ENCODE measurements around the gene KCNT1.

The KCNT1 gene

GRCh38 chr9:135728436-135729110 is 26.6 kb downstream of the KCNT1 start:
- Histone ChIP-seq H3K4me1 (ENCODE audit: insufficient read depth, low read length) (no peaks in the 10 kb centered on the region), H3K27ac (ENCODE audit: low read depth, low read length) (no peak overlapping the region), H3K27me3 (ENCODE audit: control insufficient read depth in 1 of 2, insufficient read depth in 2 of 2, low read length in 2 of 2) (peaks cover 0 to 14% of the 10 kb centered on the region in 2 donors), H3K9ac (ENCODE audit: low read length) (no peak overlapping the region), H3K4me3 (ENCODE audit: low read depth in 1 of 2, low read length in 2 of 2) (no peak overlapping the region), H3K36me3 (ENCODE audit: insufficient read depth, low read length) (no peaks in the 10 kb centered on the region), H3K9me3 (ENCODE audit: low read length) (no peaks in the 10 kb centered on the region)

- H3K4me3 ChIP-seq (ENCODE audit: low read depth in 1 of 2, low read length in 2 of 2) = no peak overlapping the region
- H3K27ac ChIP-seq (ENCODE audit: low read depth, low read length) = no peak overlapping the region
- H3K9me3 ChIP-seq (ENCODE audit: low read length) = no peaks in the 10 kb centered on the region
- H3K4me1 ChIP-seq (ENCODE audit: insufficient read depth, low read length) = no peaks in the 10 kb centered on the region
- peaks cover 0 to 22% of the 10 kb centered on the region in 2 donors for H3K27me3 ChIP-seq (ENCODE audit: control insufficient read depth in 1 of 2, insufficient read depth in 2 of 2, low read length in 2 of 2)
- no peak overlapping the region for H3K9ac ChIP-seq (ENCODE audit: low read length)
- H3K36me3 ChIP-seq (ENCODE audit: insufficient read depth, low read length) = no peaks in the 10 kb centered on the region
These were observed 27.5 kb downstream of the KCNT1 start for GRCh38 chr9:135729480-135729879.

- Histone ChIP-seq H3K36me3 (ENCODE audit: insufficient read depth, low read length) (no peaks in the 10 kb centered on the region), H3K27me3 (ENCODE audit: control insufficient read depth in 1 of 2, insufficient read depth in 2 of 2, low read length in 2 of 2) (peaks cover 0 to 30% of the 10 kb centered on the region in 2 donors), H3K9me3 (ENCODE audit: low read length) (no peaks in the 10 kb centered on the region), H3K9ac (ENCODE audit: low read length) (no peak overlapping the region), H3K4me3 (ENCODE audit: low read depth in 1 of 2, low read length in 2 of 2) (no peak overlapping the region), H3K4me1 (ENCODE audit: insufficient read depth, low read length) (no peaks in the 10 kb centered on the region), H3K27ac (ENCODE audit: low read depth, low read length) (no peak overlapping the region)
These were observed 29.5 kb downstream of the KCNT1 start for GRCh38 chr9:135731454-135731853.

GRCh38 chr9:135732569-135733257 is 30.7 kb downstream of the KCNT1 start:
- Histone ChIP-seq H3K4me3 (ENCODE audit: low read depth in 1 of 2, low read length in 2 of 2) (no peak overlapping the region), H3K9ac (ENCODE audit: low read length) (no peak overlapping the region), H3K4me1 (ENCODE audit: insufficient read depth, low read length) (no peaks in the 10 kb centered on the region), H3K36me3 (ENCODE audit: insufficient read depth, low read length) (no peaks in the 10 kb centered on the region), H3K27me3 (ENCODE audit: control insufficient read depth in 1 of 2, insufficient read depth in 2 of 2, low read length in 2 of 2) (peaks cover 0 to 32% of the 10 kb centered on the region in 2 donors), H3K27ac (ENCODE audit: low read depth, low read length) (no peak overlapping the region), H3K9me3 (ENCODE audit: low read length) (no peaks in the 10 kb centered on the region)

GRCh38 chr9:135734616-135735144 is 32.7 kb downstream of the KCNT1 start:
- H3K27ac ChIP-seq (ENCODE audit: low read depth, low read length) = no peak overlapping the region
- no peaks in the 10 kb centered on the region for H3K36me3 ChIP-seq (ENCODE audit: insufficient read depth, low read length)
- no peak overlapping the region for H3K9ac ChIP-seq (ENCODE audit: low read length)
- H3K27me3 ChIP-seq (ENCODE audit: control insufficient read depth in 1 of 2, insufficient read depth in 2 of 2, low read length in 2 of 2) = peaks cover 0 to 43% of the 10 kb centered on the region in 2 donors
- H3K4me3 ChIP-seq (ENCODE audit: low read depth in 1 of 2, low read length in 2 of 2) = no peak overlapping the region
- H3K4me1 ChIP-seq (ENCODE audit: insufficient read depth, low read length) = no peaks in the 10 kb centered on the region
- no peaks in the 10 kb centered on the region for H3K9me3 ChIP-seq (ENCODE audit: low read length)

GRCh38 chr9:135736272-135736978 is 34.4 kb downstream of the KCNT1 start:
- H3K27ac ChIP-seq (ENCODE audit: low read depth, low read length) = no peak overlapping the region
- no peak overlapping the region for H3K4me3 ChIP-seq (ENCODE audit: low read depth in 1 of 2, low read length in 2 of 2)
- no peaks in the 10 kb centered on the region for H3K9me3 ChIP-seq (ENCODE audit: low read length)
- peaks cover 0 to 46% of the 10 kb centered on the region in 2 donors for H3K27me3 ChIP-seq (ENCODE audit: control insufficient read depth in 1 of 2, insufficient read depth in 2 of 2, low read length in 2 of 2)
- no peak overlapping the region for H3K9ac ChIP-seq (ENCODE audit: low read length)
- H3K4me1 ChIP-seq (ENCODE audit: insufficient read depth, low read length) = no peaks in the 10 kb centered on the region
- no peaks in the 10 kb centered on the region for H3K36me3 ChIP-seq (ENCODE audit: insufficient read depth, low read length)

GRCh38 chr9:135736979-135737839 is 35.2 kb downstream of the KCNT1 start:
- Histone ChIP-seq H3K36me3 (ENCODE audit: insufficient read depth, low read length) (no peaks in the 10 kb centered on the region), H3K4me1 (ENCODE audit: insufficient read depth, low read length) (no peaks in the 10 kb centered on the region), H3K27me3 (ENCODE audit: control insufficient read depth in 1 of 2, insufficient read depth in 2 of 2, low read length in 2 of 2) (peaks cover 0 to 46% of the 10 kb centered on the region in 2 donors), H3K9ac (ENCODE audit: low read length) (no peak overlapping the region), H3K9me3 (ENCODE audit: low read length) (no peaks in the 10 kb centered on the region), H3K27ac (ENCODE audit: low read depth, low read length) (no peak overlapping the region), H3K4me3 (ENCODE audit: low read depth in 1 of 2, low read length in 2 of 2) (no peak overlapping the region)

GRCh38 chr9:135737840-135738521 is 36.0 kb downstream of the KCNT1 start:
- peaks cover 0 to 47% of the 10 kb centered on the region in 2 donors for H3K27me3 ChIP-seq (ENCODE audit: control insufficient read depth in 1 of 2, insufficient read depth in 2 of 2, low read length in 2 of 2)

GRCh38 chr9:135739271-135740220 is 37.6 kb downstream of the KCNT1 start:
- Histone ChIP-seq H3K36me3 (ENCODE audit: insufficient read depth, low read length) (no peaks in the 10 kb centered on the region), H3K27me3 (ENCODE audit: control insufficient read depth in 1 of 2, insufficient read depth in 2 of 2, low read length in 2 of 2) (peaks cover 0 to 43% of the 10 kb centered on the region in 2 donors), H3K27ac (ENCODE audit: low read depth, low read length) (no peak overlapping the region), H3K9me3 (ENCODE audit: low read length) (no peaks in the 10 kb centered on the region), H3K9ac (ENCODE audit: low read length) (no peak overlapping the region), H3K4me1 (ENCODE audit: insufficient read depth, low read length) (no peaks in the 10 kb centered on the region), H3K4me3 (ENCODE audit: low read depth in 1 of 2, low read length in 2 of 2) (no peak overlapping the region)

More at GRCh38 chr9:135737840-135738521, 36.0 kb downstream of the KCNT1 start:
- H3K36me3 ChIP-seq (ENCODE audit: insufficient read depth, low read length) = no peaks in the 10 kb centered on the region
- H3K4me1 ChIP-seq (ENCODE audit: insufficient read depth, low read length) = no peaks in the 10 kb centered on the region
- H3K27ac ChIP-seq (ENCODE audit: low read depth, low read length) = no peak overlapping the region
- no peak overlapping the region for H3K4me3 ChIP-seq (ENCODE audit: low read depth in 1 of 2, low read length in 2 of 2)
- no peak overlapping the region for H3K9ac ChIP-seq (ENCODE audit: low read length)
- no peaks in the 10 kb centered on the region for H3K9me3 ChIP-seq (ENCODE audit: low read length)

Measured in muscle layer of colon (tissue), 2 donors.